ENCODE measurements around the gene CA4.
A peak's percentile ranks its signal among the peaks of the same experiment; 100 is the strongest.
"Not testable (repeated sequence)": the region's sequence is repeated elsewhere in the genome, so short reads cannot be mapped to it uniquely, and the experiment has no call there.

CA4 gene

GRCh38 chr17:60174767-60175166, 25.0 kb downstream of the CA4 start:
- DNase-seq (ENCODE audit: low spot score), result peak; percentile 24

- not testable (repeated sequence) for DNase-seq (ENCODE audit: low spot score)
These were observed 27.0 kb downstream of the CA4 start for GRCh38 chr17:60176763-60177162.

GRCh38 chr17:60178180-60178579, 28.4 kb downstream of the CA4 start:
- not testable (repeated sequence) for DNase-seq (ENCODE audit: low spot score)

- not testable (repeated sequence) for DNase-seq (ENCODE audit: low spot score)
These were observed 30.6 kb downstream of the CA4 start for GRCh38 chr17:60180380-60180779.

- not testable (repeated sequence) for DNase-seq (ENCODE audit: low spot score)
These were observed 36.6 kb downstream of the CA4 start for GRCh38 chr17:60186372-60186771.

- not testable (repeated sequence) for DNase-seq (ENCODE audit: low spot score)
These were observed 37.3 kb downstream of the CA4 start for GRCh38 chr17:60186846-60187745.

GRCh38 chr17:60188759-60189158, 39.0 kb downstream of the CA4 start:
- DNase-seq (ENCODE audit: low spot score), result no peak

- DNase-seq (ENCODE audit: low spot score), result not testable (repeated sequence)
These were observed 40.3 kb downstream of the CA4 start for GRCh38 chr17:60190032-60190431.

GRCh38 chr17:60193032-60193431, 43.3 kb downstream of the CA4 start:
- DNase-seq (ENCODE audit: low spot score), result not testable (repeated sequence)

GRCh38 chr17:60193482-60193881, 43.7 kb downstream of the CA4 start:
- no peak for DNase-seq (ENCODE audit: low spot score)

GRCh38 chr17:60194141-60194540, 44.4 kb downstream of the CA4 start:
- not testable (repeated sequence) for DNase-seq (ENCODE audit: low spot score)

- not testable (repeated sequence) for DNase-seq (ENCODE audit: low spot score)
These were observed 48.9 kb downstream of the CA4 start for GRCh38 chr17:60198630-60199029.

- not testable (repeated sequence) for DNase-seq (ENCODE audit: low spot score)
These were observed 56.0 kb downstream of the CA4 start for GRCh38 chr17:60205782-60206181.

- not testable (repeated sequence) for DNase-seq (ENCODE audit: low spot score)
These were observed 58.5 kb downstream of the CA4 start for GRCh38 chr17:60208302-60208701.
